Prostate gland (tissue), 2 donors: ENCODE results near the gene ENOX1. TPM values are rescaled to one million over a fixed set of nuclear protein-coding genes. Genes with fewer than 3 reads are reported as not detected.

Source experiments
- DNase-seq: peaks from one replicate; pipeline ENCODE4 v3.0.0-alpha.2; 2019; ENCODE audit warnings: low spot score
- H3K27ac ChIP-seq, 2 donors: fragments of 200-600 bp; sonication (generic); 2 replicates each; pipeline ENCODE4 v1.5.1; 2017 to 2019
- H3K27me3 ChIP-seq: fragments of 200-600 bp; sonication (generic); replicated peaks from 2 replicates; pipeline ENCODE4 v1.5.1; 2019; ENCODE audit not compliant: insufficient read depth
- H3K36me3 ChIP-seq, 2 donors: fragments of 200-600 bp; sonication (generic); 1 replicate in 1 of 2; 2 replicates in 1 of 2; pipeline versions ENCODE4 v1.5.1 to v1.8.1; 2017 to 2019
- H3K4me1 ChIP-seq: fragments of 200-600 bp; sonication (generic); replicated peaks from 2 replicates; pipeline ENCODE4 v1.5.1; 2019
- H3K4me3 ChIP-seq, 2 donors: fragments of 200-600 bp; sonication (generic); 2 replicates each; pipeline ENCODE4 v1.5.1; 2017 to 2019
- H3K9me3 ChIP-seq: fragments of 200-600 bp; sonication (generic); 2 replicates; pipeline ENCODE4 v1.5.1; 2017
- CTCF ChIP-seq, 4 experiments: fragments of 200-600 bp in 2 of 4; fragments of 450-650 bp in 2 of 4; sonication (generic) in 2 of 4; IDR thresholded peaks; 1 replicate in 3 of 4; 2 replicates in 1 of 4; pipeline ENCODE4 v1.5.1; 2016 to 2019; ENCODE audit warnings: antibody characterized with exemption in 4 of 4, mild to moderate bottlenecking in 2 of 4, moderate library complexity in 2 of 4
- POLR2A ChIP-seq: fragments of 450-650 bp; IDR thresholded peaks from one replicate; pipeline ENCODE4 v1.6.1; 2016; ENCODE audit warnings: antibody characterized with exemption, mild to moderate bottlenecking
- POLR2AphosphoS5 ChIP-seq: sonication (generic); formaldehyde crosslinking; IDR thresholded peaks from one replicate; pipeline ENCODE4 v1.6.1; 2017; ENCODE audit warnings: antibody characterized with exemption
- WGBS: methylation state at CpG from one replicate; pipeline ENCODE4 v1.1.5; 2018; 5-methylcytosine and 5-hydroxymethylcytosine counted together
- intact Hi-C: fragments of 100-400 bp; cut with DNase I; formaldehyde crosslinking; loops from one replicate; pipeline ENCODE4 v1.14.2; 2022
- total RNA-seq, 2 donors: library from RNA; depleted of rRNA; stranded (reverse); fragments of >200 nt; gene quantifications; one replicate each; pipeline ENCODE4 v1.1.0, GENCODE V29; 2016

The ENOX1 gene
- total RNA-seq, 2 donors from 2014 or later, result 4.5 to 5.3 TPM

GRCh38 chr13:43362556-43362955, 424.2 kb downstream of the ENOX1 start:
- 89% methylated on average over 6 of the region's 6 CpGs for WGBS

GRCh38 chr13:43360892-43361610, 425.7 kb downstream of the ENOX1 start:
- no peaks in the 10 kb centered on the region for H3K27me3 ChIP-seq
- TF ChIP-seq POLR2A (no peak), POLR2AphosphoS5 (no peak), CTCF (IDR thresholded peaks at IDR 0.05) (no peak)
- H3K36me3 ChIP-seq, result no peaks in the 10 kb centered on the region
- peaks cover 6% of the 10 kb centered on the region for H3K4me1 ChIP-seq
- H3K4me3 ChIP-seq, result no peak overlapping the region
- intact Hi-C loops, result no loop called here
- 63% methylated on average over 6 of the region's 6 CpGs for WGBS
- no peak for DNase-seq
- no peak overlapping the region for H3K27ac ChIP-seq
- no peaks in the 10 kb centered on the region for H3K9me3 ChIP-seq

More at GRCh38 chr13:43362556-43362955, 424.2 kb downstream of the ENOX1 start:
- intact Hi-C loops, result no loop called here
- no peak overlapping the region for H3K27ac ChIP-seq
- H3K4me3 ChIP-seq, result no peak overlapping the region
- H3K9me3 ChIP-seq, result no peaks in the 10 kb centered on the region
- no peaks in the 10 kb centered on the region for H3K27me3 ChIP-seq
- H3K4me1 ChIP-seq, result peaks cover 6% of the 10 kb centered on the region
- no peaks in the 10 kb centered on the region for H3K36me3 ChIP-seq
- TF ChIP-seq POLR2AphosphoS5 (no peak), CTCF (IDR thresholded peaks at IDR 0.05) (no peak), POLR2A (no peak)
- no peak for DNase-seq

- DNase-seq, result no peak
- H3K36me3 ChIP-seq, result no peaks in the 10 kb centered on the region
- intact Hi-C loops, result no loop called here
- no peaks in the 10 kb centered on the region for H3K27me3 ChIP-seq
- peaks cover 5% of the 10 kb centered on the region for H3K4me1 ChIP-seq
- TF ChIP-seq CTCF (IDR thresholded peaks at IDR 0.05), result no peak
- H3K9me3 ChIP-seq, result no peaks in the 10 kb centered on the region
- H3K27ac ChIP-seq, result no peak overlapping the region
- WGBS, result 71% methylated on average over 6 of the region's 6 CpGs
- no peak overlapping the region for H3K4me3 ChIP-seq
These were observed 426.6 kb downstream of the ENOX1 start for GRCh38 chr13:43360171-43360570.

GRCh38 chr13:43359536-43359935, 427.2 kb downstream of the ENOX1 start:
- DNase-seq, result no peak
- intact Hi-C loops, result no loop called here
- no peaks in the 10 kb centered on the region for H3K36me3 ChIP-seq
- TF ChIP-seq CTCF (IDR thresholded peaks at IDR 0.05) (no peak), POLR2AphosphoS5 (no peak), POLR2A (no peak)
- H3K27me3 ChIP-seq, result no peaks in the 10 kb centered on the region
- no peak overlapping the region for H3K27ac ChIP-seq
- no peak overlapping the region for H3K4me3 ChIP-seq
- 91% methylated on average over 4 of the region's 4 CpGs for WGBS
- no peaks in the 10 kb centered on the region for H3K4me1 ChIP-seq
- no peaks in the 10 kb centered on the region for H3K9me3 ChIP-seq

GRCh38 chr13:43357564-43357963, 429.2 kb downstream of the ENOX1 start:
- H3K4me1 ChIP-seq, result no peaks in the 10 kb centered on the region
- TF ChIP-seq POLR2AphosphoS5, result no peak
- no peak overlapping the region for H3K27ac ChIP-seq
- no peaks in the 10 kb centered on the region for H3K9me3 ChIP-seq
- WGBS, result 71% methylated on average over 4 of the region's 4 CpGs
- H3K4me3 ChIP-seq, result no peak overlapping the region
- intact Hi-C loops, result no loop called here
- no peaks in the 10 kb centered on the region for H3K27me3 ChIP-seq
- no peak for DNase-seq
- H3K36me3 ChIP-seq, result no peaks in the 10 kb centered on the region
